ENCODE results near the gene USP6NL. TPM values are rescaled to one million over a fixed set of nuclear protein-coding genes. Genes with fewer than 3 reads are reported as not detected.

Gene USP6NL
- total and polyA plus RNA-seq, 9 of the 15 experiments (the other 6 are each of a cell fraction or from before 2014, with no cell fraction given), result 3.2 to 26.6 (median 19.8) TPM

DNA sequence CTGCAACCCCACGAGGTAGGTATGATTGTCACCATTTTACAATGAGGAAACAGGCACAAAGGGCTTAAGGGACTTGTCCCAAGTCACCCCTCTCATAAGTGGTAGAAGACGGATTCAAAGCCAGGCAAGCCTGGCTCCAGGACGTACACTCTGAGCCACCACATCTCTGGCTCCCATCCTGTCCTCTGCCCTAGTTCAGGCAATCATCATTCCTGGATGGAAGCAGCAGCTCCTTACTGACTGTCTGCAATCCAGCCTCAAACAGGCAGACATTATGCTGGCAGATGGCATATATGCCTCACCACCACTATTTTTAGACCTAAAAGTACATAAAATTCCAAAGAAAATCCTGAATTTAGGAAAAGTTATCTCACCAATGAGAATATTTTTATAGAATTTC, 100.7 kb downstream of the USP6NL start:
- H3K27me3 ChIP-seq (ENCODE audit: control insufficient read depth in 2 of 2, insufficient read depth in 2 of 2, low read length in 2 of 2), result no peaks in the 10 kb centered on the region
- H3K9me3 ChIP-seq (replicated peaks; ENCODE audit: control insufficient read depth, insufficient read depth, low read depth, low read length), result no peaks in the 10 kb centered on the region
- no peak overlapping the region for H3K9ac ChIP-seq (ENCODE audit: insufficient read depth in 1 of 2, low read depth in 2 of 2, low read length in 2 of 2)
- ATAC-seq (no peak), FAIRE-seq (no peak), DNase-seq (ENCODE audit: extremely low read depth in 1 of 4, low spot score in 3 of 4) (no peak)
- peaks cover 0 to 3% of the 10 kb centered on the region in 2 experiments; a peak in 2 of 5 replicates for H3K4me1 ChIP-seq (replicated peaks in 1 of 2; ENCODE audit: control insufficient read depth in 2 of 2, insufficient read depth in 2 of 2, low read length in 2 of 2)
- ChIA-PET POLR2A (no interaction called here), CTCF (ENCODE audit: low intra/inter-chr PET ratio) (no interaction called here)
- TF ChIP-seq IRF2 (CRISPR knock-in tag; IDR thresholded peaks at IDR 0.05) (no peak), SOX6 (IDR thresholded peaks at IDR 0.05) (no peak), RNF2 (IDR thresholded peaks at IDR 0.05) (no peak), HNRNPH1 (optimal IDR thresholded peaks at IDR 0.05; ENCODE audit: low read depth, low read length) (no peak)
- TF ChIP-seq, protein P1, sequence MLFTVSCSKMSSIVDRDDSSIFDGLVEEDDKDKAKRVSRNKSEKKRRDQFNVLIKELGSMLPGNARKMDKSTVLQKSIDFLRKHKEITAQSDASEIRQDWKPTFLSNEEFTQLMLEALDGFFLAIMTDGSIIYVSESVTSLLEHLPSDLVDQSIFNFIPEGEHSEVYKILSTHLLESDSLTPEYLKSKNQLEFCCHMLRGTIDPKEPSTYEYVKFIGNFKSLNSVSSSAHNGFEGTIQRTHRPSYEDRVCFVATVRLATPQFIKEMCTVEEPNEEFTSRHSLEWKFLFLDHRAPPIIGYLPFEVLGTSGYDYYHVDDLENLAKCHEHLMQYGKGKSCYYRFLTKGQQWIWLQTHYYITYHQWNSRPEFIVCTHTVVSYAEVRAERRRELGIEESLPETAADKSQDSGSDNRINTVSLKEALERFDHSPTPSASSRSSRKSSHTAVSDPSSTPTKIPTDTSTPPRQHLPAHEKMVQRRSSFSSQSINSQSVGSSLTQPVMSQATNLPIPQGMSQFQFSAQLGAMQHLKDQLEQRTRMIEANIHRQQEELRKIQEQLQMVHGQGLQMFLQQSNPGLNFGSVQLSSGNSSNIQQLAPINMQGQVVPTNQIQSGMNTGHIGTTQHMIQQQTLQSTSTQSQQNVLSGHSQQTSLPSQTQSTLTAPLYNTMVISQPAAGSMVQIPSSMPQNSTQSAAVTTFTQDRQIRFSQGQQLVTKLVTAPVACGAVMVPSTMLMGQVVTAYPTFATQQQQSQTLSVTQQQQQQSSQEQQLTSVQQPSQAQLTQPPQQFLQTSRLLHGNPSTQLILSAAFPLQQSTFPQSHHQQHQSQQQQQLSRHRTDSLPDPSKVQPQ (CRISPR knock-in tag; IDR thresholded peaks at IDR 0.05; ENCODE audit: borderline replicate concordance), result no peak
- H3K9me1 ChIP-seq (ENCODE audit: control insufficient read depth, insufficient read depth, low read length), result no peaks in the 10 kb centered on the region
- peaks cover 34% of the 10 kb centered on the region for H3K36me3 ChIP-seq (ENCODE audit: control insufficient read depth, insufficient read depth, low read length)
- 83% methylated on average over 3 of the region's 3 CpGs for WGBS (ENCODE audit: insufficient coverage, low coverage, missing lambda C conversion rate)
- in situ Hi-C loops (cut with MboI) (loop anchor here (25.0 kb wide), 1 partner anchor 477 kb away; no protein-coding TSS in a partner anchor), intact Hi-C loops (cut with micrococcal nuclease) (no loop called here)
- BruUV-seq (replicated peaks), result no TSS peak
- no peak overlapping the region for H3K4me2 ChIP-seq (ENCODE audit: insufficient read depth, low read length)
- H3K4me3 ChIP-seq, result no peak overlapping the region
- no peak overlapping the region for H3K27ac ChIP-seq (ENCODE audit: extremely low read depth, low read depth, low read length)
- no peak overlapping the region for H2AFZ ChIP-seq (ENCODE audit: low read depth, low read length)
- H3K79me2 ChIP-seq (ENCODE audit: control insufficient read depth, insufficient read depth, low read length), result peaks cover 20% of the 10 kb centered on the region; the same call in 2 of the 3 replicates
- H4K20me1 ChIP-seq (replicated peaks; ENCODE audit: control insufficient read depth, insufficient read depth, low read length), result no peaks in the 10 kb centered on the region
